OCI-LY1 (cell line): ENCODE measurements around the gene OMP.

Experiments
- CTCF ChIP-seq: fragments of 200-600 bp; sonication (generic), shearing (Covaris generic); IDR thresholded peaks from 2 replicates; pipeline ENCODE4 v1.5.1; 2017; ENCODE audit warnings: mild to moderate bottlenecking, antibody characterized with exemption, low read length, moderate library complexity, mixed read lengths
- EZH2 ChIP-seq: fragments of 200-600 bp; sonication (generic), shearing (Covaris generic); IDR thresholded peaks from 2 replicates; pipeline ENCODE4 v1.8.0; 2017; ENCODE audit warnings: borderline replicate concordance, mixed run types, mild to moderate bottlenecking, antibody characterized with exemption, low read length, moderate library complexity, mixed read lengths

GRCh38 chr11:77125695-77126094 lies 23.1 kb downstream of the OMP start:
- TF ChIP-seq CTCF (no peak), EZH2 (no peak)
